ENCODE measurements around the gene ADCK2. TPM values are rescaled to one million over a fixed set of nuclear protein-coding genes. Genes with fewer than 3 reads are reported as not detected.

ADCK2 gene
- total RNA-seq, 1 experiment from 2014 or later: 7.5 TPM

GRCh38 chr7:140635345-140635744, 37.4 kb upstream of the ADCK2 start:
- POLR2A ChIA-PET (ENCODE audit: low non-redundant PET): no interaction called here
- peaks cover 3% of the 10 kb centered on the region for H3K4me1 ChIP-seq (ENCODE audit: insufficient read depth, low read length, poor library complexity, severe bottlenecking)
- TF ChIP-seq EZH2 (IDR thresholded peaks at IDR 0.05; ENCODE audit: borderline replicate concordance, low read depth, low read length, poor library complexity, severe bottlenecking) (no peak), CTCF (conservative IDR thresholded peaks at IDR 0.05; ENCODE audit: low read depth, low read length) (no peak)
- CTCF ChIA-PET: no interaction called here
- no TSS peak for BruUV-seq (replicated peaks)
- intact Hi-C loops (cut with micrococcal nuclease; ENCODE audit: unreplicated experiment): no loop called here
- no peaks in the 10 kb centered on the region for H3K36me3 ChIP-seq (ENCODE audit: insufficient read depth, low read length, poor library complexity, severe bottlenecking)
- no peaks in the 10 kb centered on the region for H3K27me3 ChIP-seq (replicated peaks; ENCODE audit: insufficient read depth, low read depth, low read length, poor library complexity)
- H3K4me3 ChIP-seq (ENCODE audit: low read depth, low read length, poor library complexity, severe bottlenecking): no peak overlapping the region
- DNase-seq (ENCODE audit: low spot score): no peak
- H3K27ac ChIP-seq (ENCODE audit: low read depth, low read length, poor library complexity, severe bottlenecking): no peak overlapping the region
- no peaks in the 10 kb centered on the region for H3K9me3 ChIP-seq (ENCODE audit: low read depth, low read length, poor library complexity, severe bottlenecking)

- DNase-seq (ENCODE audit: low spot score): no peak
- intact Hi-C loops (cut with micrococcal nuclease; ENCODE audit: unreplicated experiment): no loop called here
- CTCF ChIA-PET: no interaction called here
- Histone ChIP-seq H3K4me3 (ENCODE audit: low read depth, low read length, poor library complexity, severe bottlenecking) (no peak overlapping the region), H3K27ac (ENCODE audit: low read depth, low read length, poor library complexity, severe bottlenecking) (no peak overlapping the region), H3K4me1 (ENCODE audit: insufficient read depth, low read length, poor library complexity, severe bottlenecking) (peaks cover 3% of the 10 kb centered on the region), H3K27me3 (replicated peaks; ENCODE audit: insufficient read depth, low read depth, low read length, poor library complexity) (no peaks in the 10 kb centered on the region), H3K9me3 (ENCODE audit: low read depth, low read length, poor library complexity, severe bottlenecking) (no peaks in the 10 kb centered on the region), H3K36me3 (ENCODE audit: insufficient read depth, low read length, poor library complexity, severe bottlenecking) (no peaks in the 10 kb centered on the region)
- BruUV-seq (replicated peaks): no TSS peak
- POLR2A ChIA-PET (ENCODE audit: low non-redundant PET): no interaction called here
- TF ChIP-seq EZH2 (IDR thresholded peaks at IDR 0.05; ENCODE audit: borderline replicate concordance, low read depth, low read length, poor library complexity, severe bottlenecking) (no peak), CTCF (conservative IDR thresholded peaks at IDR 0.05; ENCODE audit: low read depth, low read length) (no peak)
Measured at GRCh38 chr7:140635816-140636215, 36.9 kb upstream of the ADCK2 start.

- BruUV-seq (replicated peaks): no TSS peak
- no peak for DNase-seq (ENCODE audit: low spot score)
- H3K27ac ChIP-seq (ENCODE audit: low read depth, low read length, poor library complexity, severe bottlenecking): no peak overlapping the region
- H3K27me3 ChIP-seq (replicated peaks; ENCODE audit: insufficient read depth, low read depth, low read length, poor library complexity): peaks cover 6% of the 10 kb centered on the region
- ChIA-PET CTCF (no interaction called here), POLR2A (ENCODE audit: low non-redundant PET) (no interaction called here)
- H3K4me3 ChIP-seq (ENCODE audit: low read depth, low read length, poor library complexity, severe bottlenecking): no peak overlapping the region
- H3K9me3 ChIP-seq (ENCODE audit: low read depth, low read length, poor library complexity, severe bottlenecking): no peaks in the 10 kb centered on the region
- H3K36me3 ChIP-seq (ENCODE audit: insufficient read depth, low read length, poor library complexity, severe bottlenecking): no peaks in the 10 kb centered on the region
- H3K4me1 ChIP-seq (ENCODE audit: insufficient read depth, low read length, poor library complexity, severe bottlenecking): peaks cover 3% of the 10 kb centered on the region
- intact Hi-C loops (cut with micrococcal nuclease; ENCODE audit: unreplicated experiment): no loop called here
- no peak for TF ChIP-seq EZH2 (IDR thresholded peaks at IDR 0.05; ENCODE audit: borderline replicate concordance, low read depth, low read length, poor library complexity, severe bottlenecking)
- TF ChIP-seq CTCF (conservative IDR thresholded peaks at IDR 0.05; ENCODE audit: low read depth, low read length): no peak
Measured at GRCh38 chr7:140637400-140637799, 35.3 kb upstream of the ADCK2 start.

All from A673 (cell line).